Heart right ventricle (tissue), 16 donors: ENCODE measurements around the gene LRRC9. TPM values are rescaled to one million over a fixed set of nuclear protein-coding genes. Genes with fewer than 3 reads are reported as not detected.

Experiments
- ATAC-seq, 8 donors: fragments of 200-7000 bp; cut with Tn5 transposase; one replicate each; pipeline ENCODE4 v1.9.1; 2020; ENCODE audit warnings: mild to moderate bottlenecking in 8 of 8, moderate library complexity in 8 of 8, moderate number of reproducible peaks in 1 of 8
- DNase-seq, 2 donors: peaks; one replicate each; pipeline ENCODE4 v3.0.0-alpha.2; 2020
- H3K27ac ChIP-seq, 10 donors: fragments of 200-600 bp; sonication (generic) in 2 of 10; one replicate each; pipeline versions ENCODE4 v1.5.0 to v1.8.0; 2020 to 2022; ENCODE audit warnings: mild to moderate bottlenecking in 3 of 10
- H3K27me3 ChIP-seq, 7 donors: fragments of 200-600 bp; one replicate each; pipeline ENCODE4 v1.8.0; 2021 to 2022; ENCODE audit warnings: mild to moderate bottlenecking in 2 of 7
- H3K36me3 ChIP-seq, 9 donors: fragments of 200-600 bp; sonication (generic) in 1 of 9; one replicate each; pipeline versions ENCODE4 v1.5.0 to v1.8.0; 2020 to 2022; ENCODE audit warnings: mild to moderate bottlenecking in 2 of 9
- H3K4me1 ChIP-seq, 9 donors: fragments of 200-600 bp; sonication (generic) in 1 of 9; one replicate each; pipeline versions ENCODE4 v1.5.0 to v1.8.0; 2020 to 2022; ENCODE audit warnings: mild to moderate bottlenecking in 4 of 9
- H3K4me3 ChIP-seq, 10 donors: fragments of 200-600 bp; sonication (generic) in 2 of 10; one replicate each; pipeline versions ENCODE4 v1.5.0 to v1.8.0; 2020 to 2022; ENCODE audit warnings: mild to moderate bottlenecking in 7 of 10, moderate library complexity in 2 of 10
- H3K9me3 ChIP-seq, 11 donors: fragments of 200-600 bp in 10 of 11; sonication (generic) in 2 of 11; one replicate each; pipeline versions ENCODE4 v1.5.0 to v1.8.0; 2013 to 2022; ENCODE audit warnings: mild to moderate bottlenecking in 2 of 11, control low read depth in 1 of 11, moderate library complexity in 1 of 11
- CTCF ChIP-seq, 9 donors: fragments of 200-600 bp; sonication (generic) in 2 of 9; IDR thresholded peaks; one replicate each; pipeline versions ENCODE4 v1.5.0 to v1.8.0; 2021 to 2022; ENCODE audit warnings: antibody characterized with exemption in 9 of 9, mild to moderate bottlenecking in 5 of 9, moderate library complexity in 1 of 9
- WGBS, 2 donors: extraction: QIAGEN DNeasy Blood & Tissue Kit; methylation state at CpG; one replicate each; pipeline ENCODE4 v1.1.7; 2013; ENCODE audit warnings: inconsistent platforms in 1 of 2; 5-methylcytosine and 5-hydroxymethylcytosine counted together
- intact Hi-C, 10 donors: fragments of 100-400 bp; cut with DNase I; formaldehyde crosslinking; loops; one replicate each; pipeline versions ENCODE4 v1.11.1 to v1.14.2; 2022
- polyA plus RNA-seq, 2 donors: library from polyadenylated mRNA; stranded (reverse); fragments of 200-250 nt; gene quantifications; one replicate each; pipeline ENCODE4 v1.2.3, GENCODE V29; 2013
- total RNA-seq, 10 donors: library from RNA; stranded (reverse); fragmentation: NEBNext Ultra II Directional in 3 of 10; extraction: Animal tissue kit (Norgen Biotek cat#: 25700) in 3 of 10; gene quantifications; one replicate each; pipeline versions ENCODE4 v1.2.1 to v1.2.4, GENCODE V29; 2021 to 2023
- donor health status: Arrhythmogenic right ventricular cardiomyopathy.
- donor health status: ischemic (EF 13 %, LVEDD 7.1; RV severe dilation, severe dysfunction).
- donor health status: healthy with polysubstance abuse.
- donor health status: DM: no; HTN: yes; CAD: no.
- donor health status: DM: no; HTN: no; CAD: no.
- donor health status: ischemic (EF 25% LVEDD 6.9; RV normal size, moderate dysfunction).
- donor health status: ischemic (EF 25% LVEDD 5.7; RV mildly dilated, moderate dysfunction).
- donor health status: healthy.
- donor health status: DM: yes; HTN: yes; CAD: no.
- donor health status: Ischemic cardiomyopathy.
- donor health status: ischemic (EF 35%, LVEDD 5.7; RV mildly dilated, moderate dysfunction).
- donor health status: nonischemic (EF 11% LVEDD 7.7; RV severe dilation, severe dysfunction).
- donor health status: DM: yes; HTN: yes; CAD: no.
- donor health status: PGD.
- donor health status: ischemic (EF 29% LVEDD 5.4; RV normal size, mild dysfunction).
- donor health status: nonischemic (EF 23%, LVEDD 6.1; RV moderate dilation, normal function).

The LRRC9 gene
- total and polyA plus RNA-seq, 12 donors = 0.01 to 1.7 (median 0.22) TPM; not detected in 4

GRCh38 chr14:60111732-60112131 lies 191.8 kb downstream of the LRRC9 start:
- H3K4me3 ChIP-seq = no peak overlapping the region
- no peak for DNase-seq
- TF ChIP-seq CTCF (IDR thresholded peaks at IDR 0.05) = no peak
- intact Hi-C loops = no loop called here
- no peaks in the 10 kb centered on the region for H3K27me3 ChIP-seq
- H3K9me3 ChIP-seq = no peaks in the 10 kb centered on the region
- 80 to 85% methylated on average over 2 of the region's 2 CpGs for WGBS, 2 donors
- H3K27ac ChIP-seq = peak overlapping the region in 1 of 10 donors; percentile 23
- H3K36me3 ChIP-seq = peaks cover 0 to 43% (median 11%) of the 10 kb centered on the region in 9 donors
- H3K4me1 ChIP-seq = peaks cover 0 to 12% (median 6%) of the 10 kb centered on the region in 9 donors
- ATAC-seq = no peak

Other genes with a start within 250 kb of the LRRC9 start
- gene RTN1, start 49.4 kb upstream of the LRRC9 start, total RNA-seq = 1 to 10 TPM in 3 of 10 donors, under 1 TPM in 7; 0.40 to 5.5 (median 0.92) TPM
- under 1 TPM; 0.52 to 0.59 TPM for gene RTN1, start 49.4 kb upstream of the LRRC9 start, polyA plus RNA-seq
- 10 to 100 TPM; 24.7 to 56.7 (median 35.2) TPM for gene PCNX4, start 171.8 kb downstream of the LRRC9 start, total RNA-seq
- gene PCNX4, start 171.8 kb downstream of the LRRC9 start, polyA plus RNA-seq = 10 to 100 TPM; 10.9 to 25.4 TPM
- 10 to 100 TPM; 24.5 to 55.5 (median 32.1) TPM for gene DHRS7, start 245.3 kb downstream of the LRRC9 start, total RNA-seq
- 10 to 100 TPM; 38.1 to 73.9 TPM for gene DHRS7, start 245.3 kb downstream of the LRRC9 start, polyA plus RNA-seq